DMS114 treated with DMSO at 0.1 percent for 48 hours (cell line): ENCODE data around the gene RBM6.
"Not testable (repeated sequence)": the region's sequence is repeated elsewhere in the genome, so short reads cannot be mapped to it uniquely, and the experiment has no call there.

Experiments
- DNase-seq: peaks from one replicate; lab custom pipeline; 2025; ENCODE audit not compliant: unreplicated experiment; lab: John Stamatoyannopoulos, UW

Gene RBM6

DNA sequence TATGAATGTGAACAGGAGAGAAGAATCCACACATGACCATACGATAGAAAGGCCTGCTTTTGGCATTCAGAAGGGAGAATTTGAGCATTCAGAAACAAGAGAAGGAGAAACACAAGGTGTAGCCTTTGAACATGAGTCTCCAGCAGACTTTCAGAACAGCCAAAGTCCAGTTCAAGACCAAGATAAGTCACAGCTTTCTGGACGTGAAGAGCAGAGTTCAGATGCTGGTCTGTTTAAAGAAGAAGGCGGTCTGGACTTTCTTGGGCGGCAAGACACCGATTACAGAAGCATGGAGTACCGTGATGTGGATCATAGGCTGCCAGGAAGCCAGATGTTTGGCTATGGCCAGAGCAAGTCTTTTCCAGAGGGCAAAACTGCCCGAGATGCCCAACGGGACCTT lies 28.4 kb downstream of the RBM6 start:
- no peak for DNase-seq

DNA sequence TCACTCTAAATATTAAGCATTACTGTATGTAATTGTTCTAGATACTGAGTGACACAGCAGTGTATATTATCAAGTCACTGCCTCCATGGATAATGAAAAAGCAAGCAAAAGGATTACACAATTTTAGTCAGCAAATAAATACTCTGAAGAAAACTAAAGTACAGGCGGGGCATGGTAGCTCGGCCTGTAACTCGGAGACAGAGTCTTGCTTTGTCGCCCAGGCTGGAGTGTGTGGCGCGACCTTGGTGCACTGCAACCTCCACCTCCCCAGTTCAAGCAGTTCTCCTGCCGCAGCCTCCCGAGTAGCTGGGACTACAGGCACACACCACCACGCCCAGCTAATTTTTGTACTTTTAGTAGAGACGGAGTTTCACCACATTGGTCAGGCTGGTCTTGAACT lies 32.7 kb downstream of the RBM6 start:
- DNase-seq: no peak

DNA sequence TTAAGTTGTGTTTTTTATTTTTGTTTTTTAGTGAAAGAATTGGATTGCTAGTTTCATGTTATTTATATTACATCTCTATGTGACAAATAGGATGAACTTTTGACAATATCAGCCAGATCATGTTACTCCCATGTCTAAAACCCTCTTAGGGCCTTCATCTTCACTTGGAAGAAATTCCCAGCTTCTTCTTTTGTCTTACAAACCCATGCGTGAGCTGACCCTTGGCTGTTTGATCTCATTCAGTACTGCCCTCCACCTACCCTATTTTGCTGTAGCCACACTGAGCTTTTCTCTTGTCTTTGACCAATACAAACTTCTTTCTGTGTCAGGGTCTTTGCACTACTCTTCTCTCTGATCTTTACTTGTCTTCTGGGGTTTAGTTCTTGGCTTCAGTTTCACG lies 37.0 kb downstream of the RBM6 start:
- no peak for DNase-seq

DNA sequence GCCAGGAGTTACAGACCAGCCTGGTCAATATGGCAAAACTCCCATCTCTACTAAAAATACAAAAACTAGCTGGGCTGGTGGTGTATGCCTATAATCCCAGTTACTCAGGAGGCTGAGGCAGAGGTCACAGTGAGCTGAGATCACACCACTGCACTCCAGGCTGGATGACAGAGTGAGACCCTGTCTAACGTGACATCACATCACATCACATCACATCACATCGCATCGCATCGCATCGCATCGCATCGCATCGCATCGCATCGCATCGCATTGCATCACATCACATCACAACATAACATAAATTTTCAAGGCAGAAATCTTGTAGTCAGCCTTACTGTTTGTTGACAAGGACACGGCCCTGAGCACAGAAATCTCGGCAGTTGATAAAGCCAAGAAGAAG lies 44.4 kb downstream of the RBM6 start:
- no peak for DNase-seq

DNA sequence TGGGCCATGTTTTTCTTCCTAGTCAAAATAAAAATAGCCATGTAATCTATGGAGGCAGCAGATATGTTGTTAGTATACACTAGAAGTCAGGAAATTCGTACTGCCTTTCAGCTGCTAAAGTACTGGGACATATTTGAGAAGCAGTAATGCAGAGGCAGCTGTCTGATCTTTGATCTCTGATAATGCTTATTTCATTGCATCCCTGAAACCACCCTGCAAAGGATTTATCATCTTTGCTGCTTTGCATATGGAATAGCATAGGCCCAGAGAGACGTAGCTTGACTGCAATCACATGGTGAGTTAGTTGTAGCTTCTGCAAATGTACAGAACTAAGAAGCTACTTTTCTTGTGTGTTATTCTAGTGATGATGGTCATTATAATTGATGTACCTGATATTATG lies 52.4 kb downstream of the RBM6 start:
- no peak for DNase-seq

DNA sequence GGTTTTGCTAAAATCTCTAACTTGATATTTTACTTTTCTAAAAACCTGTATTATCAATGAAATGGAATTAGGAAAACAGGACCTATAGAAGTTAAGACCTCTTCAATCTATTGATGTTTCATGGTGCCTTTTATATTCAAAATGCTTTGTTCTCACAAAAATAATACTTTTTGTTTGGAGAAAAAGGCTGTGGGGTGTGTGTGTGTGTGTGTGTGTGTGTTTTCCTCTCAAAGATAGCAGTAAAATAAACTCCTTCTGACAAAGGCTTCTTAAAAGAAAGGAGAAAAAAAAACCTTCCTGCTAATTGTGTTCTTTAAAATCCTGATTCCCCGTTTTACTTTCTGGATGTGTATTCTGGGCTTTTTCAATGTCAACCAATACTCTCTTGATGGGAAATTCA lies 54.5 kb downstream of the RBM6 start:
- DNase-seq: no peak

DNA sequence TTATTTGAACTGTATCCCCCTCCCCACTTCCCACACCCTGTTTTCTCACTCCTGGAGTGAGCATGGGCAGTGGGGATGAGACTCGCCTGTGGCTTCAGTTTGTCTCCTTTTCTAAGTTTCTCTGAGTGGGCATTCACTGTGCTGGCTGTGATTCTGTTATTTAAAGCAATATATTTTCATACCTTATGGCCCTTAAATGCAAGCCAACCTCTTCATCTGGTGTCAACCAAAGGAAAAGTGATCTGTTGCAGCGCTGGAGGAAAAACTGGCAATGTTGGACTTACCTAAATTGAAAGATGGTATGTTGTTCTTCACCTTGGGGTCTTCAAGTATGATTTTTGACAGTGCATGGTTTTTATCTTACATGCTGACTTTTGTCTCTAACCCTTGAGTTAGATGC lies 56.1 kb downstream of the RBM6 start:
- DNase-seq: no peak

DNA sequence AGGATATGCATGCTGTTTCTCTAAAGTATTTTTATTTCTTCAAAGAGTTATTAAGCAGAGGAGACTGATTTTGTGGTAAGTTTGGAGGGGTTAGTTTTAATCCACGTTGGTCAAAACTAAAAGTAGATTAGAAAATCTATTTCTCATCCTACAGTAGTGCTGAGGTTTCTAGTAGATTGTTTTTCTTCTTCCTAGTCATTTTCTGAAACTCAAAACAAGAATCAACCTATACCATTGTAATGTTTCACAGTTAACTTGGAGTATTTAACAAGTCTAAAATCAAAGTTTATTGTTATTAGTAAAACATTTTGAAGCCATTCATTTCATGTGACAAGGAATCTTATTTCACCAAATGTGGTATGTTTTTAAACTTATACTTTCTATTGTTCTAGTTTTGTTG lies 57.9 kb downstream of the RBM6 start:
- no peak for DNase-seq

DNA sequence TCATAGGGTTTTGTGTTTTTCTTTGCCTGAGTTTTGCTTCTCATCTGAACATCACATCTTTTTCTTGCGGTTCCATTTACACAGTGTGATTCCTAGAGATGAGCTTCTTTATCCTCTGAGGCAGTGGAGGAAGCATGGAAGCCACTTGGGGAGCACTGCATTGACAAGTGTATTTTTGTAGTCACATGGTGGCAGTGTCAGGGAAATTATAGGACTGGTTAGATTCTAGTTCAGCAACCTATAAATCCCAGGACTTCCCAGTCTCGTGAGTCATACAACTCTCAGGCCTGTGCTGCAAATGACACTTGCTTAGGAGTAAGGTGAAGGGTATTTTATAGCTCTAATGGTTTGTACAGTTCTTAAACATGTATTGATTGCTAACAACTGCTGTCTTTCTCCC lies 58.4 kb downstream of the RBM6 start:
- no peak for DNase-seq

DNA sequence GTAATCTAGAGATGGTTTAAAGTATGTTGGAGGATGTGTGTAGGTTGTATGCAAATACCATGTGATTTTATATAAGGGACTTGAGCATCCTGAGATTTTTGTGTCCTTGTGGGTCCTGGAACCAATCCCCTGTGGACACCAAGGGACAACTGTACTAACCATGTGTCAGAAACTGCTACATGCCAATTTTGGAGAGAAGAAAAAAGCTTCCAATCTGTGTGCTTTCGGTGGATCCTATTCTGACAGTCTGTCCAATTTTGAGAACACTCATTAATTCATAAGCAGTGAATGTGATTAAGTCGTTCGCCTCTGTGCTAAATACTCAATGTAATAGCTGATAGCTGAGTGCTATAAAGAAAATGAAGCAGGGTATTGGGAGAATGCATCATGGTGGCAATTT lies 61.6 kb downstream of the RBM6 start:
- no peak for DNase-seq

DNA sequence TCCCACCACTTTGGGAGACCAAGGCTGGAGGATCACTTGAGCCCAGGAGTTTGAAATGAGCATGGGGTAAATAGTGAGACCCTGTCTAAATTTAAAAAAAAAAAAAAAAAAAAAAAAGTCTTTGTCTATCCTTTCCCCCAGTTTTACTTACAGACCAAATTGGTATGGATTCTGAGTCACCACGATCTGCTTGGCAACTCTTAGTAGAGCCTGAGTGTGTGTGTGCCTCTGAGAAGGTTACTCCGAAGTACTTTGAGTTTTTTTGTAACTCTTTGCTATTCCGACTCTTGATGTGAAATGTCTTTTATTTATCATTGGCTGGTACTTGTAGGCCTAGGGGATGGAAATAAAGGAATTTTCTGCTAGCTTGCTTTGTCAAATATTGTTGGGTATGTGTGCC lies 63.3 kb downstream of the RBM6 start:
- DNase-seq: no peak

DNA sequence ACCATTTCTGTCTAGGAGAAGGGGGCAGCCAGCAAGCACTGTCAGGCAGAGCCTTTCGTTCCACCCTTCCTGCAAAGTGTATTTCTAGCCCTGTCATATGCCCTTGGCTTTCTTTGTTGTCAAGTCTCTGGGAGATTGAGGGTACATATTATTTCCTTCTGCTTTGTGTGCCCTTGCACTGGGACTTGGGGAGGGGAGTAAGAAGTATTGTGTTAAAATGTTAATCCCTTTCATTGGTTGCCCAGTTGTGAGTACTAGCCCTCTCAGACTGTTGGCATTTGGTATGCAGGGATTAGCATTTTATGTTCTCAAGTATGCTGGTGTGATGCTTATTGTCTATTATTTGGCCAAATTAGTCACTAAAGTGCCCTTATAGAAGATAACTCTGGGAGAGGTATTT lies 63.9 kb downstream of the RBM6 start:
- no peak for DNase-seq

DNA sequence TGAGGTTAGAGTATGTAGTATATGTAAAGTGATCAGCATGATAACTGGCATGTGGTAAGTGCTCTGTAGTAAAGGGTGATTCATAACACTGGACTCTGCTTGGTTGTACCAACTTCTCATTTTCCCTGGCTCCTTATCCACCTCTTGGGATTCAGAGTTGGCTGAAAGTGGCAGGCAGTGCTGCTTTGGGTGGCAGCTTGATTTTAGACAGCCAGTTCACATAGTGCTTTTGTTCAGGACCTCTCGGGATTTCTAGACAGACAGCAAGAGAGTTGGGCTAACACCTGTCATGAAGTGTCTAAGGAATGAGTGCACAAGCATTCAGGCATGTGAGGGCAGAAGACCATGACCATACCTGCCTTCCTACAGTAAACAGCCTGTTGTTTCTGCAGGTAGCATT lies 69.0 kb downstream of the RBM6 start:
- DNase-seq: no peak

DNA sequence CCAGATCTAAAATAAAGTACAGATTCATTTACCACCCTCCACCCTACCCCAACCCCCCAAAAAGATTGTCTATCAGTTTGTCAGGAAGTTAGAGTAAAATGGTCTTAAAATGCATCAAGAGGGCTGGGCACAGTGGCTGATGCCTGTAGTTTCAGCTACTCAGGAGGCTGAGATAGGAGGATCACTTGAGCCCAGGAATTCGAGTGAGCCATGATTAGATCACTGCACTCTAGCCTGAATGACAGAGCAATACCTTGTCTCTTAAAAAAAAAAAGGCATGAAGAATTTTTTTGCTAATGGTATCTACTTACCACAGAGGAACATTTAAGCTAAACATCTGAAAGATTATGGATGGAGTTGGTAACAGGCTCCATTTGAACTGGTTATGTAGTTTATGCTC lies 71.0 kb downstream of the RBM6 start:
- DNase-seq: no peak

DNA sequence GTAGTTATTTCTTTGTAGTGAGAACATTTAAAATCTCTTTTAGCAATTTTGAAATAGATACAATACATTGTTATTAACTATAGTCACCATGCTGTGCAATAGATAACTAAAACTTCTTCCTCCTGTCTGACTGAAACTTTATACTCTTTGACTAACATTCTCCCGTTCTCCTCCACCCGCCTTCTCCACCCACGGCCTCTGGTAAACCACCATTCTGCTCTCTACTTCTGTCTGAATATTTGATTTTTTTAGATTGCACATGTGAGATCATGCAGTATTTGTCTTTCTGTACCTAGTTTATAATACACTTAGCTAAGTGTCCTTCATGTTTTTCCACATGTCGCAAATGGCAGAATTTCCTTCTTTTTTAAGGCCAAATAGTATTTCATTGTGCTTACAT lies 76.0 kb downstream of the RBM6 start:
- no peak for DNase-seq

DNA sequence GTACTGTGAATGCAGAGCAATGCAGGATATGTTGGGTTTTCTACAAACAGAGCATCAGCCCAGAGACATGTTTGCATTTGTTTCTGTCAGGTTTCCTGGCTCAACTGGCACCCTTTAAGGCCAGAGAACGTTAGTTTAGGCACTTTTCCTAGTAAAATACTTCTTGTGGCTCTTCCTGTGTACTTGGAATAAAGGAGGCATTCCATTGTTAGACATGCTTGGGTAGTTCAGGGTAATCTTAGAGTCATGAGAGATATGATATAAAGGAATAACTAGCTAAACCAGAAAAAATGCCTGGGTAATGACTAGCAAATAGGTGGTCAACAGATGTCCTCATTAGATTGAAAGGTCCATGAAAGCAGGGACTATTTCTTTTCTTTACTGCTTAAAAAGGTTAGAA lies 88.4 kb downstream of the RBM6 start:
- DNase-seq: no peak

DNA sequence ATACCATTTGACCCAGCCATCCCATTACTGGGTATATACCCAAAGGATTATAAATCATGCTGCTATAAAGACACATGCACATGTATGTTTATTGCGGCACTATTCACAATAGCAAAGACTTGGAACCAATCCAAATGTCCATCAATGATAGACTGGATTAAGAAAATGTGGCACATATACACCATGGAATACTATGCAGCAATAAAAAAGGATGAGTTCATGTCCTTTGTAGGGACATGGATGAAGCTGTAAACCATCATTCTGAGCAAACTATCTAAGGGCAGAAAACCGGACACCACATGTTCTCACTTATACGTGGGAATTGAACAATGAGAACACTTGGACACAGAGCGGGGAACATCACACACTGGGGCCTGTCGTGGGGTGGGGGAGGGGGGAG lies 91.3 kb downstream of the RBM6 start:
- DNase-seq: not testable (repeated sequence)

DNA sequence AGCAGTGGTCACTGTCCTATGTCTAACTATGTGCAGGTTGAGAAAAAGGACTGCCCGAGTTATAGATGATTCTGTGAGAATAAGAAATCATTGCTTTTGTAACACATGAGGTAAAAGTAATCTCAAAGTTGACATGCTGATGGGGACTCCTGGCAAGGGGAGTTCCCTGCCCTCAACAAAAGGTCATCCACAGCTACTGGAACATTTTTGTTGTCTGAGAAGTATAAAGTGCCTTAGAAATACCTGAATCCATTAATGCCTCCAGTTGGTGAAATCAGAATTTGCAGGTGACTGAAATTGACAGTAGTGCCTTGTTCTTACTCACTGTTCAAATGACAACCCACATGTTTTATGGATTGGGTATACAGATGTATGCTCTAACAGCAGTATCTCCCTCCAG lies 105.0 kb downstream of the RBM6 start:
- no peak for DNase-seq

DNA sequence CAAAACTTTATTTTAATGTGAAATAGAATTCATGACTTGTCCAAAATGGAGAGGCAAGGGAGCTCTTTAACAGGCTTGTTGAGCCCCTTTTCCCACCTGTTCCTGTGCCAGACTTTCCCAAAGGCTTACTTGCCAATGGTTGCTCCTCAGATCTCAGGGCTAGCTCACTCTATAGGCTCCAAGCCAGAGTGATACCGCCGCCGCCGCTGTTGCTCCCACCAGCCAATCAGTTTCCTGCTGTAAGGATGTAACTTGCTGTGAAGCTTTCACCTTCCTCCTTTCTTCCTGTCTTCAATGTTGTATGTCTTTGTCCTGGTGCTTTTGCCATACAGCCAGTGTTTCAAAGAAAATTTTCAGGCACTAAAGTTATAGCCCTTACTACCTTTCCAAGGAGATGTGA lies 107.5 kb downstream of the RBM6 start:
- no peak for DNase-seq

DNA sequence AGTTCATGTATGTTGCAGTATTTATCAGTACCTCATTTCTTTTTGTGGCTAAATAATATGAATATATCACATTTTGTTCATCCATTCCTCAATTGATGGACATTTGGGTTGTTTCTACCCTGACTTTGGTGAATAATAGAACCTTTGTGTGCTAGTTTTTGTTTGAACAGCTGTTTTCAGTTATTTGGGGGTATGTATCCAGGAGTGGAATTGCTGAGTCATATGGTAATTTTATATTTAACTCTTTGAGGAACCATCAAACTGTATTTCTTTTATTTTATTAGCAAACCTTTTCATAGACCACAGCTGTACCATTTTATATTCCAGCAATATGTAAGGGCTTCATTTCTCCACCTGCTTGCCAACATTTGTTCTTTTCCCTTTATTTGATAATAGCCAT lies 110.4 kb downstream of the RBM6 start:
- DNase-seq: no peak

DNA sequence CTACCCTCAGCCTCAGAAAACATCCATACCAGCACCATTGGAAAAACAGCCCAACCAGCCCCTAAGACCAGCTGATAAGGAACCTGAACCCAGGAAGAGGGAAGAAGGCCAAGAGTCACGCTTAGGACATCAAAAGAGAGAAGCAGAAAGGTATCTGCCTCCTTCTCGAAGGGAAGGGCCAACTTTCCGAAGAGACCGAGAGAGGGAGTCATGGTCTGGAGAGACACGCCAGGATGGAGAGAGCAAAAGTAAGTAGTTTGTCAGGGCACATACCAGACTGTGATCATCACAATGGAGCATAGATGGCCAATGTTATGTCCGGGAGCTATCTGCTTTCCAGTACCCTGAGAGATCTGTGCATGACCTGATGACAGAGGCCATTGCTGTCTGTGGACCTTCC lies 117.8 kb downstream of the RBM6 start:
- DNase-seq: no peak

DNA sequence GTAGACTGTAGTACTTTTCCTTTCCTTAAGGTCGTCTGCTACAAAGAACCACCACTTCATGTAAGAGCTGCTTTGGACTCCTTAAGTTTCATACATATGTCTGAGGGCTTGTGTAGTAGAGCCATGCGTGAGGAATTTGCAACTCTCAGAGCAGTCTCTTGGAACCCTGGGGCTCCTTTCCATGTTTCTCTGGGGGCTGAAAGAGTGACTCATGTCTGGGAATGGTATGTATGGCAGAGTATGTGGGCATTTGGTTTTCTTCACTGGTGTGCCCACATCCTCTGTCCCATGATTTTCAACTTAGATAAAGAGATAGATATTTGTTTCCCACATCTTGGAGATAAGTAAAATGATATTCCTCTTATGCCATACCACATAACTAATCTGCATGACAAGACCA lies 128.2 kb downstream of the RBM6 start:
- DNase-seq: no peak

DNA sequence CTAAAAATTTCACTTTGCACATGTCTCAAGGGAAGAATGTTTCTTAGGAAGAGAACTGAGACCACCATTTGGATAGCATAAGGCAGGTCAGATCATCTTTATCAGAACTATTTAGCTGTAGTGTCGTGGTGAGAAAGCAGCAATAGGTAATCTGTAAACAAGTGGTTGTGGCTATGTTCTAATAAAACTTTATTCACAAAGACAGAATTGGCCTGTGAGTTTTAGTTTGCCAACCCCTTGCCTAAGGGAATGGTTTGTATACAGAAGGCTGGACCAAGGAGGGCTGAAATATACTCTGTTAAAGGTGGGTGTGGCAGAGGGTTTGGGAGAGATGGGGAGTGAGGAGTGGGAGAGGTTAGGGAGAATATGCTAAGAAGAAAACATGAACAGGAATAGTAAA lies 138.1 kb downstream of the RBM6 start:
- no peak for DNase-seq

DNA sequence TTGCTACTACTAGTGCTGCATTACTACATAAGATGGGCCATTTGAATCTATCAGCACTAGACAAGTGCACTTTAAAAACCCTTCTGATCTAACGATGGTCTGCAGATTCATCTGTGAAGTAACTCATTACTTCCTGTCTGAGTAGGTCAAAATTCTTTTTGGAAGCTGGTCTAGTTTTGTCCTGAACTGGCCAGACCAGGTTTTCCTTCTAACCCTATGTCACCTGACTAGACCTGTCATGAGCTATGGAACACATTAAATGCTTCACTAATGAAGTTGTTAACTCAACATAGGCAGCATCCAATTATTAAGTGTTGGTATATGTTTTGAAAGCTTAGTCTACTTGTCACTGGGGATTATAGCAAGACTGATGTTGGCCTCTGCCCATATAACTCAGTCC lies 138.7 kb downstream of the RBM6 start:
- no peak for DNase-seq
